GM12878 (cell line): ENCODE data around the gene ASAP3.

Source experiments
- EGR1 ChIP-seq, 2 experiments: IDR thresholded peaks; 1 replicate in 1 of 2; 2 replicates in 1 of 2; pipeline ENCODE4 v1.6.1; 2011 to 2012; ENCODE audit warnings: low read depth in 2 of 2, low read length in 2 of 2, borderline replicate concordance in 1 of 2, mild to moderate bottlenecking in 1 of 2, moderate library complexity in 1 of 2
- EP300 ChIP-seq, 2 experiments: fragments of 150-350 bp in 1 of 2; IDR thresholded peaks; 2 replicates each; pipeline ENCODE4 v1.6.1; 2011 to 2012; ENCODE audit warnings: low read depth in 2 of 2, low read length in 2 of 2, borderline replicate concordance in 1 of 2, improper control_type of control experiment in 1 of 2, inconsistent platforms in 1 of 2; ENCODE audit not compliant: control insufficient read depth in 1 of 2
- EZH2 ChIP-seq: IDR thresholded peaks from 2 replicates; pipeline ENCODE4 v1.6.1; 2012; ENCODE audit warnings: low read depth, mild to moderate bottlenecking, control low read depth, inconsistent platforms, low read length, borderline replicate concordance; ENCODE audit not compliant: control insufficient read depth
- SMAD5 ChIP-seq: IDR thresholded peaks from 2 replicates; pipeline ENCODE4 v1.6.1; 2016; ENCODE audit warnings: antibody characterized with exemption, low read depth
- ZSCAN29 ChIP-seq: fragments of 450-650 bp; IDR thresholded peaks from 2 replicates; pipeline ENCODE4 v1.6.1; 2017; ENCODE audit warnings: mild to moderate bottlenecking, moderate library complexity

GRCh38 chr1:23420778-23421177 lies 63.2 kb downstream of the ASAP3 start:
- TF ChIP-seq EGR1 (IDR thresholded peaks at IDR 0.05; ENCODE audit: borderline replicate concordance in 1 of 2, low read depth in 2 of 2, low read length in 2 of 2), result no peak
- no peak for TF ChIP-seq EP300 (IDR thresholded peaks at IDR 0.05; ENCODE audit: borderline replicate concordance in 1 of 2, control insufficient read depth in 1 of 2, low read depth in 2 of 2, low read length in 2 of 2)
- no peak for TF ChIP-seq ZSCAN29
- no peak for TF ChIP-seq EZH2
- TF ChIP-seq SMAD5, result no peak
